Esophagus muscularis mucosa (tissue), 4 donors: ENCODE results near the gene PCIF1. TPM values are rescaled to one million over a fixed set of nuclear protein-coding genes. Genes with fewer than 3 reads are reported as not detected.
A peak's percentile ranks its signal among the peaks of the same experiment; 100 is the strongest.

Experiments
- DNase-seq: peaks from one replicate; pipeline ENCODE4 v3.0.0-alpha.2; 2017; ENCODE audit errors: extremely low spot score
- H3K27ac ChIP-seq, 4 donors: fragments of 200-600 bp; sonication (generic); replicated peaks in 1 of 4; 1 replicate in 3 of 4; 2 replicates in 1 of 4; pipeline ENCODE4 v1.5.1; 2016 to 2019; ENCODE audit warnings: mild to moderate bottlenecking in 1 of 4
- H3K27me3 ChIP-seq, 4 donors: fragments of 200-600 bp; sonication (generic); one replicate each; pipeline versions ENCODE4 v1.5.1 to v1.6.0; 2016 to 2019
- H3K36me3 ChIP-seq, 4 donors: fragments of 200-600 bp; sonication (generic); one replicate each; pipeline ENCODE4 v1.5.1; 2016 to 2019
- H3K4me1 ChIP-seq, 4 donors: fragments of 200-600 bp; sonication (generic); one replicate each; pipeline ENCODE4 v1.5.1; 2016 to 2019
- H3K4me3 ChIP-seq, 4 donors: fragments of 200-600 bp; sonication (generic); 1 replicate in 2 of 4; 2 replicates in 2 of 4; pipeline ENCODE4 v1.5.1; 2016 to 2019; ENCODE audit warnings: mild to moderate bottlenecking in 4 of 4, moderate library complexity in 1 of 4
- H3K9me3 ChIP-seq, 4 donors: fragments of 200-600 bp; sonication (generic); 1 replicate in 3 of 4; 2 replicates in 1 of 4; pipeline ENCODE4 v1.5.1; 2016 to 2019
- EP300 ChIP-seq: sonication (generic); formaldehyde crosslinking; IDR thresholded peaks from one replicate; pipeline ENCODE4 v1.6.1; 2017; ENCODE audit warnings: antibody characterized with exemption
- POLR2A ChIP-seq: fragments of 450-650 bp; IDR thresholded peaks from one replicate; pipeline ENCODE4 v1.6.1; 2017; ENCODE audit warnings: antibody characterized with exemption, moderate library complexity, mild to moderate bottlenecking, low read depth
- POLR2AphosphoS5 ChIP-seq, 2 donors: sonication (generic); formaldehyde crosslinking; IDR thresholded peaks; one replicate each; pipeline ENCODE4 v1.6.1; 2017; ENCODE audit warnings: antibody characterized with exemption in 2 of 2
- WGBS: methylation state at CpG from one replicate; pipeline ENCODE4 v1.1.5; 2018; 5-methylcytosine and 5-hydroxymethylcytosine counted together
- intact Hi-C: fragments of 100-400 bp; cut with DNase I; formaldehyde crosslinking; loops from one replicate; pipeline ENCODE4 v1.15.1; 2023
- total RNA-seq, 4 donors: library from RNA; depleted of rRNA; stranded (reverse); fragments of >200 nt; gene quantifications; one replicate each; pipeline versions ENCODE4 v1.1.0 to v1.2.1, GENCODE V29; 2016
- TF ChIP-seq, protein P1 (sequence below), 3 experiments: fragments of 200-600 bp in 2 of 3; fragments of 450-650 bp in 1 of 3; sonication (generic) in 2 of 3; IDR thresholded peaks; one replicate each; pipeline ENCODE4 v1.5.1; 2017 to 2019; ENCODE audit warnings: antibody characterized with exemption in 3 of 3, mild to moderate bottlenecking in 2 of 3, moderate library complexity in 1 of 3

The PCIF1 gene
- total RNA-seq, 4 donors from 2014 or later, result 35.3 to 51.2 (median 37.2) TPM

DNA sequence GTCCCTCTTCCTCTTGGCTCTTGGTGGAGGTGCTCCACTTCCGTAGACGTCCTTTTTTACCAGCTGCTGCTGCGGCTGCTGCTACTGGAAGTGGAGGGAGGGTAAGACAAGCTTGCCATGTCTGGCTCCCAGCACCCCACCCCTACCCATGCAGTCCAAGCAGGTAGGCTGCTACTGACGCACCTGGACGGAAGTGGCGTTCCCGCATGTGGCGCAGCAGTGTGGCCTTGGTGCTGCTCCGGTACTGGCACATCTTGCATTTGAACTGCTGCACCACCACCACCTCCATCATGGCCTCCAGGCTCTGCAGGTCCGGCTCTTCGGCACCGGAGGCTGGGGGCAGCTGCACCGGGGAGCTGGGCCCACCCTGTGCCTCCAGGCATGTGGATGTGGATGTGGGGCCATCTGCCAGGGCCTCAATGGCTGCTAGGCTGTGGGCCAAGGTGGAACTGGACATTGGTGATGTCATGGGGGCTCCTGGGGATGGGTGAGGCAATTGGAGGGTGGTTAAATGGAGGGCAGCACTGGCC, 33.1 kb downstream of the PCIF1 start:
- DNase-seq, result no peak
- intact Hi-C loops, result loop anchor here (5.0 kb wide), 1 partner anchor 155 kb away; the partner anchor contains the start of gene UBE2C
- no peak overlapping the region for H3K27ac ChIP-seq
- no peaks in the 10 kb centered on the region for H3K9me3 ChIP-seq
- no peaks in the 10 kb centered on the region for H3K27me3 ChIP-seq
- H3K4me3 ChIP-seq, result no peak overlapping the region
- peaks cover 15 to 35% (median 32%) of the 10 kb centered on the region in 4 donors for H3K4me1 ChIP-seq
- 98% methylated on average over 6 of the region's 13 CpGs for WGBS
- peaks cover 54 to 71% (median 65%) of the 10 kb centered on the region in 4 donors for H3K36me3 ChIP-seq
- TF ChIP-seq, protein P1, sequence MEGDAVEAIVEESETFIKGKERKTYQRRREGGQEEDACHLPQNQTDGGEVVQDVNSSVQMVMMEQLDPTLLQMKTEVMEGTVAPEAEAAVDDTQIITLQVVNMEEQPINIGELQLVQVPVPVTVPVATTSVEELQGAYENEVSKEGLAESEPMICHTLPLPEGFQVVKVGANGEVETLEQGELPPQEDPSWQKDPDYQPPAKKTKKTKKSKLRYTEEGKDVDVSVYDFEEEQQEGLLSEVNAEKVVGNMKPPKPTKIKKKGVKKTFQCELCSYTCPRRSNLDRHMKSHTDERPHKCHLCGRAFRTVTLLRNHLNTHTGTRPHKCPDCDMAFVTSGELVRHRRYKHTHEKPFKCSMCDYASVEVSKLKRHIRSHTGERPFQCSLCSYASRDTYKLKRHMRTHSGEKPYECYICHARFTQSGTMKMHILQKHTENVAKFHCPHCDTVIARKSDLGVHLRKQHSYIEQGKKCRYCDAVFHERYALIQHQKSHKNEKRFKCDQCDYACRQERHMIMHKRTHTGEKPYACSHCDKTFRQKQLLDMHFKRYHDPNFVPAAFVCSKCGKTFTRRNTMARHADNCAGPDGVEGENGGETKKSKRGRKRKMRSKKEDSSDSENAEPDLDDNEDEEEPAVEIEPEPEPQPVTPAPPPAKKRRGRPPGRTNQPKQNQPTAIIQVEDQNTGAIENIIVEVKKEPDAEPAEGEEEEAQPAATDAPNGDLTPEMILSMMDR (IDR thresholded peaks at IDR 0.05), result no peak
- no peak for TF ChIP-seq POLR2A
- no peak for TF ChIP-seq POLR2AphosphoS5 (IDR thresholded peaks at IDR 0.05)
- TF ChIP-seq EP300, result no peak

DNA sequence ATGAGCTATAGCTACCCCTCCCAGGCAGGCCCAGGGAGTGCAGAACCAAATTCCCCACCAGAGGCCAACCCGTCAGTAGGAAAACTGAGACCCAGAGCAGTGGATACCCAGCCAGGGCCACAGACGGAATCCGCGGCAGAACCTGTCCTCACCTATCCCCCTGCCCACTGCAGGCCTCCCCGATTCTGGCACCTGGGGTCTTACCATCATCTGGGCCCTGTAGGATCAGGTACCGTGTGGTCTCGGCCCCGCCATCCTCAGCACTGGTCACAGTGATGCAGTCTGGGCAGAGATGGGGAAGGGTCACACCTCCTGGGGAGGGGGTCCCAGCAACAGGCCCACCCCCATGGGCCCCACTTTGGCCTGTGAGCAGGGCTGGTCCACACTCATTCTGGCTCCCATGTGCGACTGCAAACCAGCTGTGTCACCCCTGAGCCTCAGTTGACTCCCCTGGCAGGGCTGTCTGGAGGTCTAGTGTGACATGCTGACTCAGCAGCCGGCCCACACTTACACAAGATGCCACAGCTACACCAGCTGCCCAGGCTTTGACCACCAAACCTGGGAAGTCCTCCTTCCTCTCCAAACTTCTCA, 33.7 kb downstream of the PCIF1 start:
- Histone ChIP-seq H3K27me3 (no peaks in the 10 kb centered on the region), H3K4me3 (no peak overlapping the region), H3K36me3 (peaks cover 51 to 66% (median 60%) of the 10 kb centered on the region in 4 donors), H3K4me1 (peaks cover 15 to 39% (median 37%) of the 10 kb centered on the region in 4 donors), H3K9me3 (no peaks in the 10 kb centered on the region), H3K27ac (peak overlapping the region in 1 of 4 donors; percentile 9)
- 81% methylated on average over 4 of the region's 10 CpGs for WGBS
- DNase-seq, result no peak
- TF ChIP-seq, protein P1 (IDR thresholded peaks at IDR 0.05), result no peak
- TF ChIP-seq EP300 (no peak), POLR2A (no peak), POLR2AphosphoS5 (IDR thresholded peaks at IDR 0.05) (no peak)
- intact Hi-C loops, result loop anchor here (5.0 kb wide), 1 partner anchor 156 kb away; the partner anchor contains the start of gene UBE2C

DNA sequence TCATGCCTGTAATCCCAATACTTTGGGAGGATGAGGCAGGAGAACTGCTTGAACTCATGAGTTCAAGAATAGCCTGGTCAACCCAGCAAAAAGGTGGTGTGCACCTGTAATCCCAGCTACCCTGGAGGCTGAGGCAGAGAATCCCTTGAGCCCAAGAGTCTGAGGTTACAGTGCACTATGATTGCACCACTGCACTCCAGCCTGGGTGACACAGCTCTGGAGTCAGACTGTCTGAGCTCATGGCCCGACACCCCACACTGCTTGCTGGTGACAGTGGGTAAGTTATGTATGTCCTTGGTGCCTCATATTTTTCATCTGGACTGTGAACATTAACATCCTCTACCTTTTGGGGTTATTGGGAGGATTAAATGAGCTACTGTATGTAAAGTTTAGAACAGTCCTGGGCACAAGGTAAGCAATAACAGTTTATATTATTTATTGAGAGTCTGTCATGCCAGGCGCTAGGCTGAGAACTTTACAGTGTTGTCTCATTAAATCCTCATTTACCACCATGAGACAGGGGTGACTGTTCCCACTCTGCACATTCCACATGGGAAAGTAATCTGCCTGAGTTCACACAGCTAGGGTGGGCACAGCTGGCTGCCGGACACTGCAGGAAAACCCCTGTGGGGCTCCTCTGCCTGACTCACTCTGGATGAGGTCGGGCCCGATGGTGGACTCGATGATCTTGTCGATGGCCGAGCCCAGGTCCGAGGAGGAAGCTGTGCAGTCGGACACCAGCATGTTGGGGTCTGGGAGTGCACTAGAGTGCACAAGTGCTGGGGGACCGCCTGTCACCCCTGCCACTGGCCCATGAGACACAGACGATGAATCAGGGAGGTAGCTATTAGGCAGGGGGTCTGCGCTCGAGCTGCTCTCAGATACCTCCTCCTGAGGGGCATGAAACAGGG, 34.6 kb downstream of the PCIF1 start:
- DNase-seq, result no peak
- Histone ChIP-seq H3K27ac (peak overlapping the region; percentile 97 to 99 (median 98)), H3K27me3 (no peaks in the 10 kb centered on the region), H3K9me3 (no peaks in the 10 kb centered on the region), H3K36me3 (peaks cover 42 to 57% (median 51%) of the 10 kb centered on the region in 4 donors), H3K4me3 (no peak overlapping the region), H3K4me1 (peaks cover 15 to 39% (median 37%) of the 10 kb centered on the region in 4 donors)
- 41% methylated on average over 3 of the region's 14 CpGs for WGBS
- intact Hi-C loops, result loop anchor here (5.0 kb wide), 1 partner anchor 157 kb away; the partner anchor contains the start of gene UBE2C
- TF ChIP-seq, protein P1 (IDR thresholded peaks at IDR 0.05), result no peak

DNA sequence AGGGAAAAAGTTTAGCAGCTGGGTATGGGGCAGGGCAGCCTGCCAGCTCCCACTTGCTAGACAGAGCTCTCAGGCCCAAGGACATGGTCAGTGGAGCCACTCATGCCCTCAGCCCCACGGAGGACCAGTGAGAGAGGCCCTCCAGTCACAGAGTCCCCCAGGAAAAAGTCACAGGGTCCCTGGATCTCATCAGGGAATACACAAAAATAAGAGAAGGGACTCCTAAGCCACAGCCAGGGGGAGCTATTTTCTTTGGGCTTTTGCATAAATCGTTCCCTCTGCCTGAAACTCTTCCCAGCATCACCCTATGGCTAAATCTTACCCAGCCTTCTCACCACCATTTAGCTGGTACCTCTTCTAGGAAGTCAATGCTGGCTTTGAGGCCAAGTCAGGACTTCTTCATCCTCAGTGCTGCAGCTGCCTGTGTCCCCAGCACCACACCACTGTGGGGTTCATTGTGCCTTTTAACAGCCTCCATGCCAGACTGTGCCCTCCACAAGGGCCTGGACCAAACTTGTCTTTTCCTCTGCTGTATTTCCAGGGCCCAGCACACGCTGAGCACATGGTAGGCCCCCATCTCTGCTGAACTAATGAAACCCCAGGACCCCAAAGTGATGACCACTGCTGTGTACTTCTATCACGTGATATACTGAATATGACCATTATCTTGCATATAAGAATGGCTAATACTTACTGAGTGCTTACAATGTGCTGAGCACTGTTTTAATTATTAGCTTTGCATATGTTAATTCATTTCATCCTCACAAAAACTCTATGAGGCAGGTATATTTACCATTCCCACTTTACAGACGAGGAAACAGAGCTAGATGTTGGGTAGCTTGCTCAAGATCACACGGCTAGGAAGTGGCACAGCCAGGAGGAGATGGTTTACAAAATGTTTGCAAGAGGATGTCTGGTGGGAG, 35.5 kb downstream of the PCIF1 start:
- no peaks in the 10 kb centered on the region for H3K9me3 ChIP-seq
- peak overlapping the region; percentile 97 to 99 (median 98) for H3K27ac ChIP-seq
- TF ChIP-seq, protein P1 (IDR thresholded peaks at IDR 0.05), result peak; percentile 49 to 67 (median 54)
- no peak for TF ChIP-seq POLR2AphosphoS5 (IDR thresholded peaks at IDR 0.05)
- H3K36me3 ChIP-seq, result peaks cover 35 to 48% (median 42%) of the 10 kb centered on the region in 4 donors
- no peaks in the 10 kb centered on the region for H3K27me3 ChIP-seq
- H3K4me3 ChIP-seq, result peak overlapping the region; percentile 80 to 96 (median 88)
- no peak for DNase-seq
- intact Hi-C loops, result loop anchor here (5.0 kb wide), 3 partner anchors 78 to 158 kb away; partner anchors contain the start of genes CTSA, NCOA5, NEURL2 and UBE2C
- 47% methylated on average over 6 of the region's 6 CpGs for WGBS
- peaks cover 15 to 39% (median 37%) of the 10 kb centered on the region in 4 donors for H3K4me1 ChIP-seq
